IPS-15b (cell line): Measurements from ENCODE around the gene GDF11.

Experiments
- H3K27me3 ChIP-seq: one replicate; pipeline ENCODE4 v1.6.1; 2013; ENCODE audit warnings: low read length; ENCODE audit not compliant: control insufficient read depth, insufficient read depth
- H3K36me3 ChIP-seq: one replicate; pipeline ENCODE4 v1.6.1; 2013; ENCODE audit warnings: low read length; ENCODE audit not compliant: control insufficient read depth, insufficient read depth
- H3K4me1 ChIP-seq: one replicate; pipeline ENCODE4 v1.6.1; 2013; ENCODE audit warnings: mild to moderate bottlenecking, low read length; ENCODE audit not compliant: control insufficient read depth, insufficient read depth
- H3K4me3 ChIP-seq: one replicate; pipeline ENCODE4 v1.5.1; 2013; ENCODE audit warnings: low read depth, low read length
- H3K9ac ChIP-seq: one replicate; pipeline ENCODE4 v1.6.1; 2013; ENCODE audit warnings: low read depth, mild to moderate bottlenecking, low read length
- H3K9me3 ChIP-seq: one replicate; pipeline ENCODE4 v1.6.1; 2013; ENCODE audit warnings: mild to moderate bottlenecking, low read length; ENCODE audit not compliant: control insufficient read depth, insufficient read depth

GDF11 gene

DNA sequence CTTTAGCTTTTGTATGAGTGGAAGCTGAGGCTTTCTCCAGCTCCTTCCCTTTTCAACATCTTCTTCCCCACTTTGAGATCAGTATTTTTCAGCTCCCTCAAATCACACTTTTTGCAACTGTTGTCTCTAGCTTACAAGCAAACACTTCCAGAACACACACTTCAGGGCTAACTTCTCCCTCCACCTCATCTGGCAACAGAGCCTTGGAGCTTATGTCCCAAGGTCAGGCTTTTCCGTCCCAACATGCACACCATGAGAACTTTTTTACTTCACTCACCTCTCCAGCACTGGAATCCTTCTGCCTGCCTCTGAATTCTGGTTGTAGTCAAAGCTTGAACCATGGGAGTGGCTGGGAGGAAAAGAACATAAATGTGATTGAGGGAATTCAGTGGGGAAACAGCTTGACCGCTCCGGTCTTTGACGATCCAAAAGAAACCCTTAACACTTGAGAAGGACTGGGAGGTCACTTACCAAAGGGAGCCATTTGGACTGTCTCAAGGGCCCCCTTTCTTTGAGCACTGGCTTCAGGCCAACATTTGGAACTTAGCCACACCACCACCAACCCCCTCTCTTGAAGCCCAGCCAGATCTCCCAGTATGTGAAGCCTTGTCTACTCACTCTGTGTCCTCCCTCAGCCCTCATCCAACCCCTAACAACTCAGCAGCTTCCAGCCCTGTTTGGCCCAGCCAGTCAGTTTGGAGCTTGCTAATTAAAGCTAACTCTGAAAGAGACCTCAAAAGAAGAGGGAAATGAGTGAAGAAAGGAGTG, 31.0 kb upstream of the GDF11 start:
- H3K9ac ChIP-seq = no peak overlapping the region
- no peak overlapping the region for H3K4me3 ChIP-seq
- H3K4me1 ChIP-seq = peaks cover 10% of the 10 kb centered on the region
- peaks cover 9% of the 10 kb centered on the region for H3K27me3 ChIP-seq
- no peaks in the 10 kb centered on the region for H3K9me3 ChIP-seq
- no peaks in the 10 kb centered on the region for H3K36me3 ChIP-seq

DNA sequence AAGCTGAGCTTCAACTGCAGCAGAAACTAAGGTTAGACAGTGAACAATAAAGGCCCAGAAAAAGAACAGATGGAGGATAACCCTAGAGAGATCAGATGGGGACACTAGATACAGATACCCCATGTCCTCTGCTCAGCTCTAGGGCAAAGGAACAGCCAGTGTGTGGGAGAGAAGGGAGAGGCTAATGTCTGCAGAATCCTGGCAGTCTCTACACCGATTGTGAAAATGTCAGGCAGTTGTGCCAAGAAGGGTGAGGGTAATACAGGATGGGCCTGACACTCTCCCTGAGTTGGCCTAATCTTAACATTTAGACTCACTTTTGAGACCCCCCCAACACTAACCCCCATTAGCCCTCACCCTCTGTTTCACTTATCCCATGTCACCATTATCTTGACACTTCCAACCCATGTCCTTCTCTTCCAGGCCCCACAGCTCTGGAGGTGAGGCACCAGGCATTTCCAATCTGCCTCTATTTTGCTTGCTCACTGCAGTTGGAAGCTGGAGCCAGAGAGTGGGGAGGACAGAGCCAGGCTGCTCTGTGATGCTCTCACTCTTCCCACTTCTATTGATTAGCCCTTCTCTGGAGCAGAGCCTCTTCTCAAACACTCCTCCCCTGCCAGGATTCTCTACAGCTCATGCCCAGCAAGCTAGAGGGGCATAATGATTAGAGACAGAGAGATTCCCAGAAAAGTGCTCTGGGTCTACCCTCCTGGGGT, 30.1 kb upstream of the GDF11 start:
- Histone ChIP-seq H3K4me3 (no peak overlapping the region), H3K9ac (no peak overlapping the region), H3K9me3 (no peaks in the 10 kb centered on the region), H3K27me3 (peaks cover 7% of the 10 kb centered on the region), H3K36me3 (no peaks in the 10 kb centered on the region), H3K4me1 (peaks cover 18% of the 10 kb centered on the region)

DNA sequence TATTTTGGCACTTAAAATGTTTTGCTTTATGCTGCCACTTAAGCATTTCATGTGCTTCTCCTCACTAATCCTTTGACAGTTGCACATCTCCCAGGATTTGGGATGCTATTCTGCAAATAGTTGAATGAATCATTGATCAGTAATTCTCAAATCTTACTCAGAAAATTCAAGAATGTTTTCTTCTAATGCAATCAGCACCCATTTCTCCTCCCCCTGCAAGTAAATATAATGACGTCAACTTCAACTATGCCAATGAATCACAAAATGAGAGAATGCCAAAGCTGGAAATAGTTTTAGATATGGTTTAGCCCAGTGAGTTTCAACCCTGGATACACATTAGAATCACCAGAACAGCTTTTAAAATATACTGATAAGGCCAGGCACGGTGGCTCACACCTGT, 29.2 kb upstream of the GDF11 start:
- H3K4me3 ChIP-seq = no peak overlapping the region
- no peaks in the 10 kb centered on the region for H3K9me3 ChIP-seq
- H3K4me1 ChIP-seq = peaks cover 20% of the 10 kb centered on the region
- H3K27me3 ChIP-seq = peaks cover 7% of the 10 kb centered on the region
- no peaks in the 10 kb centered on the region for H3K36me3 ChIP-seq
- no peak overlapping the region for H3K9ac ChIP-seq

GRCh38 chr12:55715169-55715764, 27.7 kb upstream of the GDF11 start:
- peaks cover 17% of the 10 kb centered on the region for H3K4me1 ChIP-seq
- no peaks in the 10 kb centered on the region for H3K36me3 ChIP-seq
- H3K9ac ChIP-seq = peak overlapping the region; percentile 37
- peaks cover 7% of the 10 kb centered on the region for H3K27me3 ChIP-seq
- H3K4me3 ChIP-seq = peak overlapping the region; percentile 90
- no peaks in the 10 kb centered on the region for H3K9me3 ChIP-seq

DNA sequence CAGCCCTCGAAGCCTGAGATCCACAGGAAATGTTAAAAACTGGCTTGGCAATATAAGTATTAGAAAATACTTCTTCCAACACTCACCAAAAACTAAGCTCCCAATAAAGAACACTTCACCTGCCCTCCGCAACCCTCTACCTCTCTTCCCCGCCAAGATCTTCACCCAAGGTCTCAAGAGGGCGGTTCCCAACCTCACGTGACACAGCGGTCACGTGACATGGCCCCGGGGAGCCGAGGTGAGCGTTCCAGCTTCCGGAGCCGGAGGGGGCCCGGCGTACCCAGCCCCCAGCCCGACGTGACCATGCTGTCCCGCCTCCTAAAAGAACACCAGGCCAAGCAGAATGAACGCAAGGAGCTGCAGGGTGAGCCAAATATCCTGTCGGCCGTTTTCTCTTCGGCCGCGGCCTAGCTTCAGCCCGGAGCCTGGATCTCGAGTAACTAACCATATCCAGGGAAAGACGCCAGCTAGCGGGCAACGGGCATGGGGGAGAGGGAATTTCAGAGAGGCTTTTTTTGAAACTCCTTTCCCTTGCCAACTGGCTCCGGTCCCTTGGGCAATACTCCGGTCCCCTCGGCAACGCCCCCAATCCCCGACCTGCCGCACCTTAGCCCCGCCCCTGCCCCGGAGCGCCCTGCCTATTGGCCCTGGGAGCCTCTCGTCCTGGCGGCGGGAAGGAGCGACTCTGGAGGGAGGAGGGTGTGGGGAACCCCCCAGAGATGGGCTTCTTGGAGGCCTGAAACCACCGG, 26.9 kb upstream of the GDF11 start, which contains the start of gene BLOC1S1:
BLOC1S1 (plus strand) TSS at position 214 of the 749 bp plus-strand sequence; CDS start at position 220, 6 bp downstream.
- peaks cover 17% of the 10 kb centered on the region for H3K4me1 ChIP-seq
- H3K9me3 ChIP-seq = no peaks in the 10 kb centered on the region
- peak within 1 kb of the TSS; percentile 90 for H3K4me3 ChIP-seq
- no peaks in the 10 kb centered on the region for H3K36me3 ChIP-seq
- peaks cover 7% of the 10 kb centered on the region for H3K27me3 ChIP-seq
- H3K9ac ChIP-seq = peak within 1 kb of the TSS; percentile 62

DNA sequence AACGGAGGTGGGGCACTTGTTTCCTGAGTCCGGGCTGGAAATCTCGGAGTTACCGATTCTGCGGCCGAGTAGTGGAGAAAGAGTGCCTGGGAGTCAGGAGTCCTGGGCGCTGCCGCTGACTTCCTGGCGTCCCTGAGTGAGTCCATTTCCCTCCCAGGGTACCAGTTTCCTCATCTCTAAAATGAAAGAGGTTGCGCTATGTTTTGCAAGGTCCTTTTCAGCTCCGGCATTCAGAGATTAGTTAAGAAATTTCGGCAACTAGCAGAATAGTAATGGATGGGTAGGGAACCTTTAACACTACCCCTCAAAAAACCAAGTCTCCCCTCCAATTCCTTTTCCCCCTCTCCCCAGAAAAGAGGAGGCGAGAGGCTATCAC, 26.4 kb upstream of the GDF11 start:
- Histone ChIP-seq H3K4me1 (peaks cover 17% of the 10 kb centered on the region), H3K36me3 (no peaks in the 10 kb centered on the region), H3K4me3 (peak overlapping the region; percentile 90), H3K27me3 (peaks cover 7% of the 10 kb centered on the region), H3K9me3 (no peaks in the 10 kb centered on the region), H3K9ac (peak overlapping the region; percentile 62)

- Histone ChIP-seq H3K9me3 (no peaks in the 10 kb centered on the region), H3K36me3 (no peaks in the 10 kb centered on the region), H3K9ac (peak overlapping the region; percentile 62), H3K27me3 (peaks cover under 1% of the 10 kb centered on the region), H3K4me3 (peak overlapping the region; percentile 90), H3K4me1 (peaks cover 17% of the 10 kb centered on the region)
Measured at GRCh38 chr12:55717011-55718007, 25.6 kb upstream of the GDF11 start.

DNA sequence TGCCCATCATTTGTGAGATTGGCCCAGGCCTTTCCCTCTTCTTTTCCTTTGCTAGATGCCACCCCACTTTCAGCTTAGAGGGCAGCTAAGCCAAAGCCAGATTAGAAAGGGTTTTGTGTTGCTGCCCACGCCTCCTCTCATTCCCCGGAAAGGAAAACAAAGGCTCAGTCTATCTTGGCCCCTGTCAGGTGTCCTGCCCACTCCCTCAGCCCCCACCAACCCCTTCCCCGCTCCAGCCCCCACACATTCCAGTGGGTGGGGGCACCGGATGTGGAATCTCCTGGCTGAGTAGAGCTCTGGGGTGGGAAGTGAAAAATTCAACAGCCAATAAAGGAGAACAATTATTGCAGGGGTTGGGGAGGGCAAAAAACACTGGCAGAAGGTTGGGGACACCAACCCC, 24.9 kb upstream of the GDF11 start:
- Histone ChIP-seq H3K9me3 (no peaks in the 10 kb centered on the region), H3K27me3 (no peaks in the 10 kb centered on the region), H3K36me3 (no peaks in the 10 kb centered on the region), H3K4me3 (peak overlapping the region; percentile 90), H3K9ac (no peak overlapping the region), H3K4me1 (peaks cover 17% of the 10 kb centered on the region)

- no peak overlapping the region for H3K9ac ChIP-seq
- H3K36me3 ChIP-seq = peaks cover under 1% of the 10 kb centered on the region
- peaks cover 17% of the 10 kb centered on the region for H3K4me1 ChIP-seq
- H3K9me3 ChIP-seq = no peaks in the 10 kb centered on the region
- peak overlapping the region; percentile 35 for H3K4me3 ChIP-seq
- H3K27me3 ChIP-seq = no peaks in the 10 kb centered on the region
Measured at GRCh38 chr12:55718624-55719275, 24.2 kb upstream of the GDF11 start.

- H3K9ac ChIP-seq = no peak overlapping the region
- H3K27me3 ChIP-seq = no peaks in the 10 kb centered on the region
- no peaks in the 10 kb centered on the region for H3K9me3 ChIP-seq
- no peak overlapping the region for H3K4me3 ChIP-seq
- H3K4me1 ChIP-seq = peaks cover 17% of the 10 kb centered on the region
- H3K36me3 ChIP-seq = peaks cover 7% of the 10 kb centered on the region
Measured at GRCh38 chr12:55719371-55719770, 23.6 kb upstream of the GDF11 start.
